BJ (cell line): Measurements from ENCODE around the gene RBMS1. TPM values are rescaled to one million over a fixed set of nuclear protein-coding genes. Genes with fewer than 3 reads are reported as not detected.

ENCODE experiments used
- CTCF ChIA-PET: fragments of 350-600 bp; formaldehyde crosslinking; extraction: SDS; loops from one replicate; lab custom pipeline; 2021; ENCODE audit warnings: antibody characterized with exemption, inconsistent platforms; lab: Yijun Ruan, JAX
- POLR2A ChIA-PET: fragments of 300-600 bp; sonication (Branson Sonifier 250); formaldehyde crosslinking; extraction: SDS; loops from one replicate; lab custom pipeline; 2021; ENCODE audit warnings: antibody characterized with exemption; lab: Charles Lee
- DNase-seq: peaks from one replicate; pipeline ENCODE4 v3.0.0-alpha.2; 2011; ENCODE audit warnings: low read depth
- H3K27me3 ChIP-seq: 2 replicates; pipeline ENCODE4 v1.6.0; 2011; ENCODE audit warnings: low read length; ENCODE audit not compliant: control insufficient read depth, insufficient read depth
- H3K36me3 ChIP-seq: 2 replicates; pipeline ENCODE4 v1.5.1; 2011; ENCODE audit warnings: low read length; ENCODE audit not compliant: control insufficient read depth, insufficient read depth
- H3K4me3 ChIP-seq: 2 replicates; pipeline ENCODE4 v1.5.1; 2011; ENCODE audit warnings: low read depth, mild to moderate bottlenecking, control low read depth, low read length
- CTCF ChIP-seq: IDR thresholded peaks from 2 replicates; pipeline ENCODE4 v1.5.1; 2011; ENCODE audit warnings: low read depth, mild to moderate bottlenecking, control low read depth, inconsistent platforms, low read length, moderate library complexity; ENCODE audit not compliant: insufficient read depth
- polyA plus RNA-seq: library from polyadenylated mRNA; depleted of rRNA; stranded (reverse); fragments of >200 nt; gene quantifications from 2 replicates; pipeline ENCODE4 v1.2.3, GENCODE V29; 2011

Gene RBMS1
- polyA plus RNA-seq, 1 experiment, result 80.1 TPM

- DNase-seq, result no peak
- ChIA-PET POLR2A (interaction anchor here (0.6 kb wide), 1 partner anchor 309 kb away, joined by 3 read pairs; no protein-coding TSS in a partner anchor), CTCF (no interaction called here)
- Histone ChIP-seq H3K27me3 (no peaks in the 10 kb centered on the region), H3K36me3 (no peaks in the 10 kb centered on the region), H3K4me3 (no peak overlapping the region)
- no peak for TF ChIP-seq CTCF
These were observed 20.8 kb downstream of the RBMS1 start for GRCh38 chr2:160472839-160473251.

- ChIA-PET POLR2A (no interaction called here), CTCF (no interaction called here)
- H3K27me3 ChIP-seq, result no peaks in the 10 kb centered on the region
- no peak for DNase-seq
- no peaks in the 10 kb centered on the region for H3K36me3 ChIP-seq
- H3K4me3 ChIP-seq, result no peak overlapping the region
- no peak for TF ChIP-seq CTCF
These were observed 21.7 kb downstream of the RBMS1 start for GRCh38 chr2:160471950-160472349.

- no peak for DNase-seq
- Histone ChIP-seq H3K27me3 (no peaks in the 10 kb centered on the region), H3K36me3 (no peaks in the 10 kb centered on the region), H3K4me3 (no peak overlapping the region)
- TF ChIP-seq CTCF, result no peak
- ChIA-PET POLR2A (no interaction called here), CTCF (interaction anchor here (0.7 kb wide), 1 partner anchor 507 kb away, joined by 3 read pairs; no protein-coding TSS in a partner anchor)
These were observed 23.9 kb downstream of the RBMS1 start for GRCh38 chr2:160469621-160470204.

GRCh38 chr2:160469164-160469563 is 24.4 kb downstream of the RBMS1 start:
- TF ChIP-seq CTCF, result no peak
- no peaks in the 10 kb centered on the region for H3K36me3 ChIP-seq
- ChIA-PET POLR2A (no interaction called here), CTCF (no interaction called here)
- no peaks in the 10 kb centered on the region for H3K27me3 ChIP-seq
- DNase-seq, result no peak
- no peak overlapping the region for H3K4me3 ChIP-seq

GRCh38 chr2:160467086-160467485 is 26.5 kb downstream of the RBMS1 start:
- POLR2A ChIA-PET, result interaction anchor here (0.6 kb wide), 1 partner anchor 740 kb away, joined by 4 read pairs; no protein-coding TSS in a partner anchor
- CTCF ChIA-PET, result interaction anchor here (0.7 kb wide), 1 partner anchor 136 kb away, joined by 3 read pairs; no protein-coding TSS in a partner anchor
- no peaks in the 10 kb centered on the region for H3K27me3 ChIP-seq
- no peaks in the 10 kb centered on the region for H3K36me3 ChIP-seq
- no peak overlapping the region for H3K4me3 ChIP-seq
- DNase-seq, result no peak
- TF ChIP-seq CTCF, result no peak
